Activated CD4-positive, alpha-beta T cell treated with anti-CD3 and anti-CD28 coated beads, Interleukin-2, amount 10 ng/mL, durations not matched to agents 24 days and 14 days (primary cell): Measurements from ENCODE around the gene DENND2D. TPM values are rescaled to one million over a fixed set of nuclear protein-coding genes. Genes with fewer than 3 reads are reported as not detected.

Experiments
- DNase-seq: peaks from one replicate; pipeline ENCODE4 v3.0.0; 2022
- H3K27ac Mint-ChIP-seq: one replicate; pipeline ENCODE4 v1.8.0; 2022; ENCODE audit warnings: mild to moderate bottlenecking, mixed read lengths
- H3K27me3 Mint-ChIP-seq: one replicate; pipeline ENCODE4 v1.8.0; 2022; ENCODE audit warnings: mixed read lengths
- H3K36me3 Mint-ChIP-seq: one replicate; pipeline ENCODE4 v1.8.0; 2022; ENCODE audit warnings: low read depth, mild to moderate bottlenecking, mixed read lengths
- H3K4me1 Mint-ChIP-seq: one replicate; pipeline ENCODE4 v1.8.0; 2021; ENCODE audit warnings: mixed read lengths
- H3K4me3 Mint-ChIP-seq: one replicate; pipeline ENCODE4 v1.8.0; 2022; ENCODE audit warnings: mild to moderate bottlenecking, moderate library complexity, mixed read lengths
- H3K9me3 Mint-ChIP-seq: one replicate; pipeline ENCODE4 v1.8.0; 2021; ENCODE audit warnings: mixed read lengths
- intact Hi-C: fragments of 100-400 bp; cut with micrococcal nuclease; formaldehyde crosslinking; loops from one replicate; pipeline ENCODE4 v1.15.1; 2023
- total RNA-seq: library from RNA; stranded (reverse); gene quantifications from 2 replicates; pipeline ENCODE4 v1.2.3, GENCODE V29; 2022

Gene DENND2D
- total RNA-seq, 1 donor from 2014 or later, result 175 TPM

DNA sequence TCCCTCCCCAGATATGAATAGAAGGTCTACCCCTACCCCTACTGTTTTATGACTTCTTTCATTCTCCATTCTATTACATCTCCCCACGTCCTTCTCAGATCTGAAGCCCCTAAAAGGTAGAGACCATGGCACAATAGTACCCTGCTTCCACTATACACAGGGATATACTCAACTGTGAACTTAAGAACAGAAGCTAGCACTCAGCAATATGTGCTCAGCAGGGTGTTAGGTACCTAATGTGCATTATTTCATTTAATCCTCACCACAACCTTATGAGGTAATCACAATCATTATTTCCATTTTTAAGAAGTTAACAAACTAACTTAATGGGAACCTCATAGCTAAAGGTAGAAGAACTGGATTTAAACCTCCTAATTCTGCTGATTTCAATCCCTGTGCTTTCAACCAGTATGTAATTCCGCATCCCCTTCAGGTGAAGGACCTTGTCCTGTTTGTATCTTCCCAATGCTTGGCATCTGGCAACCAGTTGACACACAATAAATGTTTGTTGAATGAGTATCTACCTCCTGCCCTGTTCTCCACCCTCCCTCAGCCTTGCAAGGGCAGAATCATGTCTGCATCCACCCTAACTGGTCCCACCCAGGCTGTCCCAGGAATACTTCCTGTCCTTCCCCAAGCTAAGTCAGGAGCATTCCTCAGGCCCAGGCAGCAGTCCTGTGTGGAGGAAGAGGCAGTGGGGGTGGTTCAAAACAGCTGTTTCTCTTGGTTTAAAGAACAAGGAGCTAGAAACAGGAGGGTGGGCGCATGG is 6.5 kb downstream of the DENND2D start:
- no peaks in the 10 kb centered on the region for H3K9me3 Mint-ChIP-seq
- intact Hi-C loops, result no loop called here

DNA sequence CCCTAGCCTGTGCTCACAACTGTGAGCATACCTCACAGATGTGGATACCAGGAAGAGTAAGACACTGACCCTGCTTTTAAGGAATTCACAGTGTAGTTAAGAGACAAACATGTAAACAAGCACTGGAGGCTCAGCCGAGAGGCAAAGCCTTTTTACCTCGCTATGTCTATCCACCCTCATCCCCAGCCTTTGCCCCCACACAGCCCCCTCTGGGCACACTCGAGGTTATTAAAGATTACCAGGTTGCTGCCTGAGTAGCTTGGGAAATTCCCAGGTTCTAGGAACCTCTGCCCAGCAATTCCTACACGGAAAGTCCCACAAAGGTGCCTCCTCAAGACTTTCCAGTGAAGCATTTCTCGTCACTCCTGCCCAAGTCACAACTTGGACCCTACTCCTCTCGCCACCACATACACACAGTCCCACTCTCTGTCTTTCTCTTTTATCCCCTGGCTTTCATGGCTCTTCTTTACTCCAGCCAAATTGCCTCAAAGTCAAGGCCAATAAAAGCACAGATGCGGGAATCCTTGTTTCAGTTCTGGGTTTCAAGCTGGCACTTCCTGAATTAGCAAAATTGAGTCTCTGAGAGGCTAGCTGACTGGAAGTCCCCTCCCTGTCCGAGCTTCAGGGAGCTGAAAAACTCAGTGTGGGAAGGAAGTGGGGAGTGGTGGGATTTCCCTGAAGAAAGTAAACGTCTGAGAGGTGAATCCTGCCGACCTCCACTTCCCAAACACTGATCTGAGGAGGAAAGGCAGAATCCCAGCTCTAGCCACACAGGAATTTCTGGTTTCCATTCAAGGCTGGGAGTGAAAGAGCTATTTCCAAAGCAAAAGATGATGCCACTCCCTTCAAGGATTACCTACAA is 7.6 kb downstream of the DENND2D start:
- Mint-ChIP-seq H3K4me3 (peak overlapping the region; percentile 98), H3K27me3 (no peaks in the 10 kb centered on the region), H3K9me3 (no peaks in the 10 kb centered on the region), H3K36me3 (peaks cover 100% of the 10 kb centered on the region), H3K27ac (peak overlapping the region; percentile 86), H3K4me1 (peaks cover 90% of the 10 kb centered on the region)
- no peak for DNase-seq
- intact Hi-C loops, result no loop called here

More for the DNA sequence above, 6.5 kb downstream of the DENND2D start:
- H3K4me1 Mint-ChIP-seq, result peaks cover 81% of the 10 kb centered on the region
- H3K36me3 Mint-ChIP-seq, result peaks cover 100% of the 10 kb centered on the region
- H3K4me3 Mint-ChIP-seq, result peak overlapping the region; percentile 98
- H3K27ac Mint-ChIP-seq, result peak overlapping the region; percentile 86
- DNase-seq, result no peak
- no peaks in the 10 kb centered on the region for H3K27me3 Mint-ChIP-seq

DNA sequence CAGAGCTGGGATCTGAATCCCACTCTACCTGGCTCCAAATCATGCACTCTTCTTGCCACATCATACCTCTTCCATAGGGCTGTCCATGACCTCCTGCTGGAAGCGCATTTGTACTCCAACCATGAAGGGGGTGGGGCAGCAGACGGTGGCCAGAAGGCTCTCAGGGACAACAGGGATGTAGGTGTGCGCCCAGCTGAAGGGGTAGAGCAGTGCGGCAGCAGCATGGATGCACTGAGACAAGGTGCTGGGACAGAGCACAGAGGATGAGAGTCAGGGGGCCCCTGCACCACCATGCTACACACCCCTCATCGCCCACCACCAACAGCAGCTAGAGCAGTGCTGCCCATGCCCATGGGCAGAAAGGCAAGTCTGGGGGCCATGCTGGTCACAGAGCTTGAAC is 8.4 kb downstream of the DENND2D start:
- peak overlapping the region; percentile 98 for H3K4me3 Mint-ChIP-seq
- intact Hi-C loops, result no loop called here
- peaks cover 86% of the 10 kb centered on the region for H3K4me1 Mint-ChIP-seq
- peaks cover 99% of the 10 kb centered on the region for H3K36me3 Mint-ChIP-seq
- no peak for DNase-seq
- H3K27ac Mint-ChIP-seq, result peak overlapping the region; percentile 86
- no peaks in the 10 kb centered on the region for H3K9me3 Mint-ChIP-seq
- no peaks in the 10 kb centered on the region for H3K27me3 Mint-ChIP-seq

GRCh38 chr1:111191496-111191895 is 8.9 kb downstream of the DENND2D start:
- Mint-ChIP-seq H3K27ac (peak overlapping the region; percentile 86), H3K27me3 (no peaks in the 10 kb centered on the region), H3K4me3 (no peak overlapping the region), H3K4me1 (peaks cover 84% of the 10 kb centered on the region), H3K9me3 (no peaks in the 10 kb centered on the region), H3K36me3 (peaks cover 99% of the 10 kb centered on the region)
- DNase-seq, result no peak
- intact Hi-C loops, result loop anchor here (2.0 kb wide), 1 partner anchor 19 kb away; no protein-coding TSS in a partner anchor

DNA sequence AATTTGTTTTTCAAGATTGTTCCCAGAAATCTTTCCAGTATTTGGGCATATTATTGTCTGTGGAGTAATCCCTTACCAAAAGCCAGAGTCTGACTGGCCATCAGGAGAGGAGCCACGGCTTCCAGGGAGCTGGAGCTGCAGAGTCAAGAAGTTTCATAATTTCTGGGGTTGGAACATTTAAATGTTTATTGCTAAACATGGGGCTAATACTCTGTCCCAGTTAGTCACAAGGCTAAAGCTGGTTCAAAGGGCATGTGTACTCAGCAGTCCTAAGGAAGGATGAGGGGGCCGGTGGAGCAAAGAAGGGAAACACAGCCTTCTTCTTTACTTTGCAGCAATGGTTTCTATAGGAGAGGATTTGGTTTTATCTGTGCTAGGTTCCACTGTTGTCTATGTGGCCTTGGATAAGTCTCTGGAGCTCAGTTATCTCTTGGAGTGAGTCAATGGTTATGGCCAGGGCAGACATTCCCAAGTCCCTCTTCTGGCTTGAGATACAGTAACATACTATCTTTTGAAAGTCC is 9.5 kb downstream of the DENND2D start:
- no peaks in the 10 kb centered on the region for H3K27me3 Mint-ChIP-seq
- H3K27ac Mint-ChIP-seq, result peak overlapping the region; percentile 43
- intact Hi-C loops, result loop anchor here (2.0 kb wide), 1 partner anchor 18 kb away; no protein-coding TSS in a partner anchor
- H3K9me3 Mint-ChIP-seq, result no peaks in the 10 kb centered on the region
- H3K4me3 Mint-ChIP-seq, result peak overlapping the region; percentile 15
- H3K36me3 Mint-ChIP-seq, result peaks cover 99% of the 10 kb centered on the region
- DNase-seq, result no peak
- H3K4me1 Mint-ChIP-seq, result peaks cover 79% of the 10 kb centered on the region

DNA sequence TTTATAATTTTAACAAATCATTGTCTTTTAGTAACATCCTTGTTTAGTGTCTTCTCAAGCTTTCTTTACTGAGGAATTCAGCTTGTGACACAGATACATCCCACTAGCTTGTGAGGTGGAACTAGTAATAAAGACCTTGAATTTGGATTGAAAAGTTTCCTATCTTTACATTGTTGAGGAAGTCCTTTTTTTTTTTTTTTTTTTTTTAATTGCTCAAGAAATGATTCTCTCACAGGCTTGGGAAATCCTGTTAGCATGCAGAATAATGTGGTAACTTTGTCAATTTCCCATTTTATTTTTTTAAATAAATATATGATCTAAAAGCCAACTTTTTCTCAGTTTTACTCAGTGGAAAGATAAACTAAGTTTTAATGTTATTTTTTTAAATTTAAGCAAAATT is 15.8 kb downstream of the DENND2D start:
- peaks cover 82% of the 10 kb centered on the region for H3K36me3 Mint-ChIP-seq
- peaks cover 37% of the 10 kb centered on the region for H3K4me1 Mint-ChIP-seq
- H3K4me3 Mint-ChIP-seq, result no peak overlapping the region
- intact Hi-C loops, result loop anchor here (5.0 kb wide), 1 partner anchor 38 kb away; no protein-coding TSS in a partner anchor
- H3K9me3 Mint-ChIP-seq, result no peaks in the 10 kb centered on the region
- no peak overlapping the region for H3K27ac Mint-ChIP-seq
- H3K27me3 Mint-ChIP-seq, result no peaks in the 10 kb centered on the region
- DNase-seq, result no peak

- intact Hi-C loops, result no loop called here
- H3K4me3 Mint-ChIP-seq, result no peak overlapping the region
- H3K4me1 Mint-ChIP-seq, result peaks cover 31% of the 10 kb centered on the region
- H3K9me3 Mint-ChIP-seq, result no peaks in the 10 kb centered on the region
- no peaks in the 10 kb centered on the region for H3K27me3 Mint-ChIP-seq
- no peak for DNase-seq
- H3K36me3 Mint-ChIP-seq, result peaks cover 80% of the 10 kb centered on the region
- no peak overlapping the region for H3K27ac Mint-ChIP-seq
Measured at GRCh38 chr1:111183308-111184069, 17.0 kb downstream of the DENND2D start.

GRCh38 chr1:111182052-111182451 is 18.4 kb downstream of the DENND2D start:
- Mint-ChIP-seq H3K4me1 (peaks cover 24% of the 10 kb centered on the region), H3K27me3 (no peaks in the 10 kb centered on the region), H3K27ac (no peak overlapping the region), H3K4me3 (no peak overlapping the region), H3K9me3 (no peaks in the 10 kb centered on the region), H3K36me3 (peaks cover 72% of the 10 kb centered on the region)
- DNase-seq, result no peak
- intact Hi-C loops, result no loop called here

GRCh38 chr1:111179968-111180533 is 20.4 kb downstream of the DENND2D start:
- Mint-ChIP-seq H3K36me3 (peaks cover 67% of the 10 kb centered on the region), H3K4me1 (peaks cover 15% of the 10 kb centered on the region), H3K27me3 (no peaks in the 10 kb centered on the region), H3K27ac (no peak overlapping the region), H3K4me3 (no peak overlapping the region), H3K9me3 (no peaks in the 10 kb centered on the region)
- intact Hi-C loops, result no loop called here
- DNase-seq, result no peak

- peaks cover 17% of the 10 kb centered on the region for H3K4me1 Mint-ChIP-seq
- intact Hi-C loops, result no loop called here
- no peaks in the 10 kb centered on the region for H3K9me3 Mint-ChIP-seq
- no peak overlapping the region for H3K27ac Mint-ChIP-seq
- peaks cover 59% of the 10 kb centered on the region for H3K36me3 Mint-ChIP-seq
- DNase-seq, result no peak
- H3K4me3 Mint-ChIP-seq, result no peak overlapping the region
- H3K27me3 Mint-ChIP-seq, result no peaks in the 10 kb centered on the region
Measured at GRCh38 chr1:111176678-111177077, 23.8 kb downstream of the DENND2D start.

- H3K4me1 Mint-ChIP-seq, result peaks cover 17% of the 10 kb centered on the region
- H3K4me3 Mint-ChIP-seq, result no peak overlapping the region
- H3K27ac Mint-ChIP-seq, result no peak overlapping the region
- intact Hi-C loops, result no loop called here
- no peaks in the 10 kb centered on the region for H3K9me3 Mint-ChIP-seq
- peaks cover 55% of the 10 kb centered on the region for H3K36me3 Mint-ChIP-seq
- no peak for DNase-seq
- H3K27me3 Mint-ChIP-seq, result no peaks in the 10 kb centered on the region
Measured at GRCh38 chr1:111175349-111175748, 25.1 kb downstream of the DENND2D start.

DNA sequence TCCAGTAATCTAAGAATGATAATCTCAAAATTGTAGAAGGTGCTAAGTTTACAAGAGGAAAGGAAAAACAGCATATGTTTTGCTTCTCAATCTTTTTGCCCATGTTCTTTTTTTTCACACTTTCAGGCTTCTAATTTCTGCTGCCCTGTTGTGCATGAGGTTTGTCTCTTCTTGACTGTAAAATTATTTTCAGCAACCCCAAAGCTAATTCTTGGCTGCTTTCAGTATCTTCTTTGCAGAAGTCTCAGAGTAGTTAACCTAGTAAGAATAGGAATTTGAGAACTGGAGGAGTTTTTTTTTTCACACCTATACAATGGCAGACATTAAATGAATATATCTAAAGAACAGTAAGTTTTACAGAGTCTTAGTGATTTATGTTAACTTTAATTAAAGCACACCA is 26.4 kb downstream of the DENND2D start:
- Mint-ChIP-seq H3K4me3 (no peak overlapping the region), H3K9me3 (no peaks in the 10 kb centered on the region), H3K4me1 (peaks cover 9% of the 10 kb centered on the region), H3K36me3 (peaks cover 51% of the 10 kb centered on the region), H3K27ac (no peak overlapping the region), H3K27me3 (no peaks in the 10 kb centered on the region)
- intact Hi-C loops, result no loop called here
- DNase-seq, result no peak

DNA sequence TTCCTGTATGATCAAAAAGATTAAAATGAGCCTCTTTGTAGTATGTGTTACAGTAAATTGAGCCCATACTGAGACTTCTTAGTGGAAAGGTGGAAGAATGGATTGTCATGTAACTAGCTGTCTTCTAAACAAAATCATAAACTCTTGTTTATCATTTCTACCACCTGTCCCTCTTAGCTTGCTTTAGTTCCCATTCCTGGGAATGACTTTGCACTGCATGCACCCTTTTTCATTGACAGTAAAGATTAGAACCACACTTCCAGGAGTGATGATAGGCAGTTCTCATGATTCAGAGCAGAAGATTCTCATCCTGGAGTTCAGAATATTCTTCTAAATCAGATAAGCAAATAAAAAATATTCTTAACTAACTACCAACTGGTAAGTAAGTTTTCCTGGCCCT is 28.0 kb downstream of the DENND2D start:
- Mint-ChIP-seq H3K27me3 (no peaks in the 10 kb centered on the region), H3K4me1 (peaks cover 7% of the 10 kb centered on the region), H3K27ac (no peak overlapping the region), H3K4me3 (no peak overlapping the region), H3K36me3 (peaks cover 52% of the 10 kb centered on the region), H3K9me3 (no peaks in the 10 kb centered on the region)
- intact Hi-C loops, result loop anchor here (2.0 kb wide), 1 partner anchor 18 kb away; no protein-coding TSS in a partner anchor
- DNase-seq, result no peak
